AG09319 (cell line): Measurements from ENCODE around the gene HTN3.
"Not testable (repeated sequence)": the region's sequence is repeated elsewhere in the genome, so short reads cannot be mapped to it uniquely, and the experiment has no call there.

Source experiments
- DNase-seq: peaks from one replicate; pipeline ENCODE4 v3.0.0-alpha.2; 2010; ENCODE audit warnings: low read depth; ENCODE audit errors: extremely low read depth
- TF ChIP-seq, protein P1 (sequence below): IDR thresholded peaks from 2 replicates; pipeline ENCODE4 v1.5.1; 2011; ENCODE audit warnings: low read depth, mild to moderate bottlenecking, inconsistent platforms, low read length, moderate library complexity

HTN3 gene

DNA sequence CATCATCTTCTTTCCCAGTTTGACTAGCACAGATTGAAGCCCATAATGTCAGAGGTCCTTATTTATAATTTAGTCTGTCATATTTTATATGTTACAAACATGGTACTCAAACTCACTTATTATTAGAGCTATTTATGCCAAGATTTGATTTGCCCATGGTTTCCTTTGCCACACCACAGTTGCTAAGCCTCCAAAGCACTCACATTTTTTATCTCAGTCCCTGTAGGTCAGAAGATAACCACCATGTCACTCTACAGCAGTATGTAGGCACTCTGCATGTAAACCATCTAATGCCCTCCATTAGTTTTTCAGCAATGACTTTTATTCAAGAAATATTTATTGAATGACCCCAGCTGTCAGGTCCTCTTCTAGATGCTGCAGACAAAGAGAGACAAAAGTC is 25.8 kb upstream of the HTN3 start:
- DNase-seq = no peak
- TF ChIP-seq, protein P1, sequence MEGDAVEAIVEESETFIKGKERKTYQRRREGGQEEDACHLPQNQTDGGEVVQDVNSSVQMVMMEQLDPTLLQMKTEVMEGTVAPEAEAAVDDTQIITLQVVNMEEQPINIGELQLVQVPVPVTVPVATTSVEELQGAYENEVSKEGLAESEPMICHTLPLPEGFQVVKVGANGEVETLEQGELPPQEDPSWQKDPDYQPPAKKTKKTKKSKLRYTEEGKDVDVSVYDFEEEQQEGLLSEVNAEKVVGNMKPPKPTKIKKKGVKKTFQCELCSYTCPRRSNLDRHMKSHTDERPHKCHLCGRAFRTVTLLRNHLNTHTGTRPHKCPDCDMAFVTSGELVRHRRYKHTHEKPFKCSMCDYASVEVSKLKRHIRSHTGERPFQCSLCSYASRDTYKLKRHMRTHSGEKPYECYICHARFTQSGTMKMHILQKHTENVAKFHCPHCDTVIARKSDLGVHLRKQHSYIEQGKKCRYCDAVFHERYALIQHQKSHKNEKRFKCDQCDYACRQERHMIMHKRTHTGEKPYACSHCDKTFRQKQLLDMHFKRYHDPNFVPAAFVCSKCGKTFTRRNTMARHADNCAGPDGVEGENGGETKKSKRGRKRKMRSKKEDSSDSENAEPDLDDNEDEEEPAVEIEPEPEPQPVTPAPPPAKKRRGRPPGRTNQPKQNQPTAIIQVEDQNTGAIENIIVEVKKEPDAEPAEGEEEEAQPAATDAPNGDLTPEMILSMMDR = no peak

DNA sequence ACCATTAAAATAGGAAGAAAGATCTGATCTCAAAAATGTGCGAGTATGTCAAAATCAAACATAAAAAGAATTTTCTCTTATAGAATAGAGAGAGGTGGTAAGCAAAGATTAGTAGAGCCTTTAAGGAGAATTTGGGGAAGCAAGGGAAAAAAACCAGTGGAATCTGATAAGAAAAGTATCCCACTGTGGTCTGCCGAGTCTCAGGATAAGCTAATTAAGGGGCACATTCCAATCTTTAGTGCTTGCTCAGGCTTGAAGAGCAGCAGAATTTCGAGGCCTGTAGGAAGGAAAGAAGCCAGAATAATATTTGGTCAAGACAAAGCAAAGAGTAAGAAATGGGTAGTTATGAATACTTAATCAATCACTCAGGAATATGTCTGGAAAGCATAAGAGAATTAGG is 19.5 kb upstream of the HTN3 start:
- DNase-seq = no peak
- TF ChIP-seq, protein P1 = no peak

DNA sequence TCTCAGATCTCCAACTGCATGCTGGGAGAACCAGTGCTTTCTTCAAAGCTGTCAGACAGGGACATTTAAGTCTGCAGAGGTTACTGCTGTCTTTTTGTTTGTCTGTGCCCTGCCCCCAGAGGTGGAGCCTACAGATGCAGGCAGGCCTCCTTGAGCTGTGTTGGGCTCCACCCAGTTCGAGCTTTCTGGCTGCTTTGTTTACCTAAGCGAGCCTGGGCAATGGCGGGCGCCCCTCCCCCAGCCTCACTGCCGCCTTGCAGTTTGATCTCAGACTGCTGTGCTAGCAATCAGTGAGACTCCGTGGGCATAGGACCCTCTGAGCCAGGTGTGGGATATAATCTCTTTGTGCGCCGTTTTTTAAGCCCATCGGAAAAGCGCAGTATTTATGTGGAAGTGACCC is 9.3 kb upstream of the HTN3 start:
- not testable (repeated sequence) for DNase-seq

DNA sequence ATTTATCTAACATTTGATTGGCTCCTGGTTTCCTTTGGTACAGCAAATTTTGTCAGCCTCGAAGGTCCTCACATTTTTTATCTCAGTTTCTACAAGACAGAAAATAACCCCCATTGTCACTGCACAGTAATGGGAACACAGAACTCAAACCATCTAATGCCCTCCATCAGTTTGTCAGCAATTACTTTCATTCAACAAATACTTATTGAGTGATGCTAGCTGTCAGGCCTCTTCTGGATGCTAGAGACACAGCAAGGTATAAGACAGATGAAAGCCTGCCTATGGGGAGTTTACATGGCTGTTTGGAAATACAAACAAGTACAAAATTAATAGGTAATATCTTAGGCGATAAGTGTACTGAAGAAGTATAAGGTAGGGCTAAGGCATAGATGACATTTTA is 5.0 kb upstream of the HTN3 start:
- no peak for DNase-seq
- TF ChIP-seq, protein P1 = no peak

DNA sequence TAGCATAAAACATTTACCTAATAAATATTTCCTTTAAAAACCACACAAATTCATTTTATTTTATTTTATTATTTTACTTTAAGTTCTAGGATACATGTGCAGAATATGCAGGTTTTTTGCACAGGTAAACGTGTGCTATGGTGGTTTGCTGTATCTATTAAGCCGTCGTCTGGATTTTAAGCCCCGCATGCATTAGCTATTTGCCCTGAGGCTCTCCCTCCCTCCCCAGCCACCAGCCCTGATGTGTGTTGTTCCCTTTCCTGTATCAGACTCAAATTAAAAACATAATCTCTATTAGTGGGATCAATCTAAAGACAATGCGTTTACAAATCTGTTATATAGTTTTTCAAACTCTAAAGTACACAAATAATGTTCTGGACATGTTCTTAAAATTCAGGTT is 1.2 kb upstream of the HTN3 start:
- no peak for DNase-seq
- TF ChIP-seq, protein P1 = no peak

DNA sequence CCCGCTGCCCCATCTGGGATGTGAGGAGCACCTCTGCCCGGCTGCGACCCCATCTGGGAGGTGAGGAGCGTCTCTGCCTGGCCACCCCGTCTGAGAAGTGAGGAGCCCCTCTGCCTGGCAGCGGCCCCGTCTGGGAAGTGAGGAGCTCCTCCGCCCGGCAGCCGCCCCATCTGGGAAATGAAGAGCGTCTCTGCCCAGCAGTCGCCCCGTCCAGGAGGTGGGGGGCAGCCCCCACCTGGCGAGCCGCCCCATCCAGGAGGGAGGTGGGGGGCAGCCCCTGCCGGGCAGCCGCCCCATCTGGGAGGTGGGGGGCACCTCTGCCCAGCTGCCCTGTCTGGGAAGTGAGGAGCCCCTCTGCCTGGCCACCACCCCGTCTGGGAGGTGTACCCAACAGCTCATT is 9.3 kb downstream of the HTN3 start:
- DNase-seq = not testable (repeated sequence)

DNA sequence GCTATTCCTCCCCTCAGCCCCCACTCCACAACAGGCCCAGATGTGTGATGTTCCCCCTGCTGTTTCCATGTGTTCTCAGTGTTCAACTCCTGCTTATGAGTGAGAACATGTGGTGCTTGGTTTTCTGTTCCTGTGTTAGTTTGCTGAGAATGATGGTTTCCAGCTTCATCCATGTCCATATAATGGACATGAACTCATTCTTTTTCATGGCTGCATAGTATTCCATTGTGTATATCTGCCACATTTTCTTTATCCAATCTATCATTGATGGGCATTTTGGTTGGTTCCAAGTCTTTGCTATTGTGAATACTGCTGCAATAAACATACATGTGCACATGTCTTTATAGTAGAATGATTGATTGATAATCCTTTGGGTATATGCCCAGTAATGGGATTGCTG is 11.7 kb downstream of the HTN3 start:
- not testable (repeated sequence) for DNase-seq

DNA sequence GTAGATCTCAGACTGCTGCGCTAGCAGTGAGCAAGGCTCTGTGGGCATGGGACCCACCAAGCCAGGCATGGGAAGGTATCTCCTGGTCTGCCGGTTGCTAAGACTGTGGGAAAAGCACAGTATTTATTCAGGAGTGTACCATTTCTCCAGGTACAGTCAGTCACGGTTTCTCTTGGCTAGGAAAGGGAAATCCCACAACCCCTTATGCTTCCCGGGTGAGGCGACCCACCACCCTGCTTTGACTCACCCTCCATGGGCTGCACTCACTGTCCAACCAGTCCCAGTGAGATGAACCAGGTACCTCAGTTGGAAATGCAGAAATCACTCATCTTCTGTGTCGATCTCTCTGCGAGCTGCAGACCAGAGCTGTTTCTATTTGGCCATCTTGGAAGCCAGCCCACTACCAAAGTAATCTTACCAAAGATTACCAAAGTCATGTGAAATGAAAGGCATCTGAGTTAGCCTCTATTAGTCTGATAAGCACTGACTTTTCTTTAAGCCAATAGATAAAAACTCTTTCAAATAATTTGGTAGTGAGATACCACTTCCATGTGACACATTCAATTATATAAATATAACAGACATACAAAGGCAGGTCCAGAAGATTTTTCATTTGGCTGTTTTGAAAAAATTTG is 13.5 kb downstream of the HTN3 start:
- DNase-seq = no peak
- TF ChIP-seq, protein P1 = no peak

DNA sequence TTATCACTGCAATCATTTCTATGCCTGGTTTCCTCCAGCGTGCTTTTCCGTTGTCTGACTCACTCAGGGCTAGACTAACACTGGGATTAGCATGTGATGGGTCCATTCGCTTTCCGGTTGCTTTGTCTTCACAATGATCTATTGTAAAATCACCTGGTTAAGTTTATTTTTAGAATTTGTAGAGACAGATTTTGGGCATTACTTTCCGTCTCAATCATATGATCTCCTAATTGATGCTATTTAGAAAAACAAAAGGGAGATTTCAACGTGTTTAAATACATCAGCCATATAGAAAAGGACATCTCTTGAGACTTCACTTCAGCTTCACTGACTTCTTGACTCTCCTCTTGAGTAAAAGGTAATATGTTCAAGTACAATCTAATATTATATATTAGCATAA is 21.9 kb downstream of the HTN3 start, which contains the start of gene HTN1:
Gene HTN1, plus strand, starts transcription at position 301 of the 400 bp plus-strand sequence. CDS start 2,639 bp downstream, outside the sequence.
- DNase-seq = not testable (repeated sequence)

DNA sequence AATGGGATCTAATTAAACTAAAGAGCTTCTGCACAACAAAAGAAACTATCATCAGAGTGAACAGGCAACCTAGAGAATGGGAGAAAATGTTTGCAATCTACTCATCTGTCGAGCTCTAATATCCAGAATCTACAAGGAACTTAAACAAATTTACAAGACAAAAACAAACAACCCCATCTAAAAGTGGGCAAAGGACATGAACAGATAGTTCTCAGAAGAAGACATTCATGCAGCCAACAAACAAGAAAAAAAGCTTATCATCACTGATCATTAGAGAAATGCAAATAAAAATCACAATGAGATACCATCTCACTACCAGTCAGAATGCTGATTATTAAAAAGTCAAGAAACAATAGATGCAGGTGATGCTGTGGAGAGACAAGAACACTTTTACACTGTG is 28.3 kb downstream of the HTN3 start:
- DNase-seq = not testable (repeated sequence)
